ENCODE measurements around the gene COL27A1.

COL27A1 gene

DNA sequence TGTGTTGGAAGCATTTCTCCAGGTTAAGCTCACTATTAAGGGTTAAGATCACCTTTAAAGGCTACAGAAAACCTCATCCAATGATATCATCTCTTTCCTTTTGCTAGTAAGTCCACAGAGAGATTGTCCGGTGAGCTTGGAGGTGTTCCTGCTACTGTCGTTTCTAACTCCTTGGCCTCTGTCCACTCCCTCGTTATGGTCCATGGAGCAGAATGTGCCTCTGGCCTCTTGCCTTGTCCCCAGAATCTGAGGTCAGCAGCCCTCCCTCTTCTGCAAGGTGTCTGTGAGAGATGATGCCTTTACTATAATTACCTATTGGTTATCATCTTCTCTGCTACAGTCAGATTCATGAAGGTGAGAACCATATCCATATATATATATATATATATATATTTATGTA is 189.4 kb downstream of the COL27A1 start:
- TF ChIP-seq REST (IDR thresholded peaks at IDR 0.05; ENCODE audit: insufficient read depth in 1 of 2, low read depth in 2 of 2, low read length in 2 of 2): no peak
- no peak for TF ChIP-seq SIN3A (IDR thresholded peaks at IDR 0.05; ENCODE audit: borderline replicate concordance, insufficient read depth, low read length)
- no peak for TF ChIP-seq TAF1 (IDR thresholded peaks at IDR 0.05; ENCODE audit: borderline replicate concordance, insufficient read depth, low read length)
- TF ChIP-seq POLR2AphosphoS5 (IDR thresholded peaks at IDR 0.05; ENCODE audit: low read depth, low read length): no peak
- no peak for TF ChIP-seq FOXP2 (optimal IDR thresholded peaks at IDR 0.05; ENCODE audit: borderline replicate concordance, extremely low read depth, extremely low read length, insufficient read depth)

- no peak for TF ChIP-seq SIN3A (IDR thresholded peaks at IDR 0.05; ENCODE audit: borderline replicate concordance, insufficient read depth, low read length)
- TF ChIP-seq POLR2AphosphoS5 (IDR thresholded peaks at IDR 0.05; ENCODE audit: low read depth, low read length): no peak
- no peak for TF ChIP-seq REST (IDR thresholded peaks at IDR 0.05; ENCODE audit: insufficient read depth in 1 of 2, low read depth in 2 of 2, low read length in 2 of 2)
- no peak for TF ChIP-seq TAF1 (IDR thresholded peaks at IDR 0.05; ENCODE audit: borderline replicate concordance, insufficient read depth, low read length)
- TF ChIP-seq FOXP2 (optimal IDR thresholded peaks at IDR 0.05; ENCODE audit: borderline replicate concordance, extremely low read depth, extremely low read length, insufficient read depth): no peak
Measured at GRCh38 chr9:114345493-114346065, 190.2 kb downstream of the COL27A1 start.

- TF ChIP-seq SIN3A (IDR thresholded peaks at IDR 0.05; ENCODE audit: borderline replicate concordance, insufficient read depth, low read length): no peak
- no peak for TF ChIP-seq FOXP2 (optimal IDR thresholded peaks at IDR 0.05; ENCODE audit: borderline replicate concordance, extremely low read depth, extremely low read length, insufficient read depth)
- no peak for TF ChIP-seq TAF1 (IDR thresholded peaks at IDR 0.05; ENCODE audit: borderline replicate concordance, insufficient read depth, low read length)
Measured at GRCh38 chr9:114346146-114346545, 190.8 kb downstream of the COL27A1 start.

DNA sequence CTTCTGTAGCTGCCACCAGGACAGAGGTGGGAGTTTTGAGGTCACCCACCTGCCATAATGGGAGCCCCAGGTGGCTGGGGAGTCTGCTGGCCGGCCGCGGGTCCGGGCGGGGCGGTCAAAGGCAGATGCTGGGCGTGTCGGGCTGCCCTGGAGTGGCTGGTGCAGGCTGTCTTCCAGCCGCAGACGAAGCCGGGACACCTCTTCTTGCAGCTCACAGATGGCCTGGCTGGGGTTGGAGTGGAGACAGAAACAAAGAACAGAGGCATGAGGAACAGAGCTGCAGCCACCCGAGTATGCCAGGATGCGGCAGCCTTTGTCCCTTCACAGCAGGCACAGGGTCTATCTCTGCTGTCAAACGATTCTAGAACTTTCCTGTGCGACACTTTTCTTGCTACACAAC is 192.3 kb downstream of the COL27A1 start:
- TF ChIP-seq SIN3A (IDR thresholded peaks at IDR 0.05; ENCODE audit: borderline replicate concordance, insufficient read depth, low read length) (no peak), REST (IDR thresholded peaks at IDR 0.05; ENCODE audit: insufficient read depth in 1 of 2, low read depth in 2 of 2, low read length in 2 of 2) (no peak), TAF1 (IDR thresholded peaks at IDR 0.05; ENCODE audit: borderline replicate concordance, insufficient read depth, low read length) (no peak), POLR2AphosphoS5 (IDR thresholded peaks at IDR 0.05; ENCODE audit: low read depth, low read length) (no peak), FOXP2 (optimal IDR thresholded peaks at IDR 0.05; ENCODE audit: borderline replicate concordance, extremely low read depth, extremely low read length, insufficient read depth) (no peak)

DNA sequence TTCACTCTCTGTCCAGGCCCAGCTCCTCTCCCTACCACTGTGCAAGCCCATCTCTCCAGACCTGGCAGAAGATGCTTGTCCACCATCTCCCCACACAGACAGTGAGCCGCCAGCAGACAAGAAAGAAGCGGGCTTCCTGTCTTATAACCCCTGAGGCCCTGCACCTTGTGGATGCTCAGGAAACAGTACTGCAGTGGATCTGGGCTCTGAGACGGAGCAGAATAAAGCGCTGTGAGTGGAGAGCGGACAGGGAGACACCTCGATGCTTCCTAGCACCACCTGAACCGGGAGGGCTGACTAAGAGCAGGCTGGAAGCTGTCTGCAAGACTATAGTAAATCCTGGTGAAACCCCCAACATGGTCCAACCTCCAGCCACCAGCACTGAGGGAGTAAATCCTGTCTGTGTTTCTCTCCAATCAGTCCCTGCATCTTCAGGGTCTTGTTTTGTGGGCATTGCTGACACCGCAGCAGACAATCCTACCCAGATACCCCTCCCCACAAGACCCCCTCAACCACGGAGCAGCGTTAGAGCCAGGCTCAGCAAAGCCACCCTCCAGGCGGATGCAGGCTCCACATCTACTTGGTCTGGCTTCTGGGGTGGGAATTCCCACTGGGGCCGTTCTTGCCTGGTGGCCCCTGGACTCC is 193.0 kb downstream of the COL27A1 start:
- TF ChIP-seq SIN3A (IDR thresholded peaks at IDR 0.05; ENCODE audit: borderline replicate concordance, insufficient read depth, low read length) (no peak), TAF1 (IDR thresholded peaks at IDR 0.05; ENCODE audit: borderline replicate concordance, insufficient read depth, low read length) (no peak), POLR2AphosphoS5 (IDR thresholded peaks at IDR 0.05; ENCODE audit: low read depth, low read length) (no peak), REST (IDR thresholded peaks at IDR 0.05; ENCODE audit: insufficient read depth in 1 of 2, low read depth in 2 of 2, low read length in 2 of 2) (no peak), FOXP2 (optimal IDR thresholded peaks at IDR 0.05; ENCODE audit: borderline replicate concordance, extremely low read depth, extremely low read length, insufficient read depth) (no peak)
